GM12801 (cell line): ENCODE measurements around the gene TOP2A.

ENCODE experiments used
- TF ChIP-seq, protein P1 (sequence below): IDR thresholded peaks from one replicate; pipeline ENCODE4 v1.5.1; 2011; ENCODE audit warnings: control low read depth; ENCODE audit not compliant: insufficient read length; ENCODE audit errors: extremely low read depth

The TOP2A gene

DNA sequence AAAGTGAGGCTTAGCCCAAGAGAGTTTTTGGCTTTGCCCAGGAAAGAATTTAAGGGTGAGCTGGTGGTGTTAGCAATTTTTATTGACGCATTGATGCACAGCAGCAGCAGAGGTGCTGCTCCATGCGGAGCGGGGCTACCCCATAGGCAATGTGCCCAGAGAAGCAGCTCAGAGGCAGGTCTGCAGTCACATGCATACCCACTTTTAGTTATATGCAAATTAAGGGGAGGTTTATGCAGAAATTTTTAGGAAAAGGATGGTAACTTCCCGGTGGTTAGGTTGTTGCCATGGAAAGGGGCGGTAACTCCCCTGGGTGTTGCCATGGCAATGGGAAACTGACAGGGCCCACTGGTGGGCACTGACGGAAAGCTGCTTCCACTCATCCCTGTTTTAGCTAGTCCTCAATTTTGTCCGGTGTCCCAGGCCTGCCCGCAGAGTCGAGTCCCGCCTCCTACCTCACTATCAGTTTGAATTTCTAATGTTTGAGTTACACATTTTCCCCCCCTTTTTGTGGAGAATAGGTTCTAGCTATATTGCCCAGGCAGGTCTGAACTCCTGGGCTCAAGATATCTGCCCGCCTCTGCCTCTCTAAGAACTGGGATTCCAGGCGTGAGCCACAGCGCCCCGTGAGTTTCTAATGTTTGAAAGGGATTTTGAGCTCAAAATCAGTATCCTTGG, 42.7 kb downstream of the TOP2A start:
- TF ChIP-seq, protein P1, sequence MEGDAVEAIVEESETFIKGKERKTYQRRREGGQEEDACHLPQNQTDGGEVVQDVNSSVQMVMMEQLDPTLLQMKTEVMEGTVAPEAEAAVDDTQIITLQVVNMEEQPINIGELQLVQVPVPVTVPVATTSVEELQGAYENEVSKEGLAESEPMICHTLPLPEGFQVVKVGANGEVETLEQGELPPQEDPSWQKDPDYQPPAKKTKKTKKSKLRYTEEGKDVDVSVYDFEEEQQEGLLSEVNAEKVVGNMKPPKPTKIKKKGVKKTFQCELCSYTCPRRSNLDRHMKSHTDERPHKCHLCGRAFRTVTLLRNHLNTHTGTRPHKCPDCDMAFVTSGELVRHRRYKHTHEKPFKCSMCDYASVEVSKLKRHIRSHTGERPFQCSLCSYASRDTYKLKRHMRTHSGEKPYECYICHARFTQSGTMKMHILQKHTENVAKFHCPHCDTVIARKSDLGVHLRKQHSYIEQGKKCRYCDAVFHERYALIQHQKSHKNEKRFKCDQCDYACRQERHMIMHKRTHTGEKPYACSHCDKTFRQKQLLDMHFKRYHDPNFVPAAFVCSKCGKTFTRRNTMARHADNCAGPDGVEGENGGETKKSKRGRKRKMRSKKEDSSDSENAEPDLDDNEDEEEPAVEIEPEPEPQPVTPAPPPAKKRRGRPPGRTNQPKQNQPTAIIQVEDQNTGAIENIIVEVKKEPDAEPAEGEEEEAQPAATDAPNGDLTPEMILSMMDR, result no peak

GRCh38 chr17:40373999-40374398, 43.7 kb downstream of the TOP2A start:
- TF ChIP-seq, protein P1, result no peak

DNA sequence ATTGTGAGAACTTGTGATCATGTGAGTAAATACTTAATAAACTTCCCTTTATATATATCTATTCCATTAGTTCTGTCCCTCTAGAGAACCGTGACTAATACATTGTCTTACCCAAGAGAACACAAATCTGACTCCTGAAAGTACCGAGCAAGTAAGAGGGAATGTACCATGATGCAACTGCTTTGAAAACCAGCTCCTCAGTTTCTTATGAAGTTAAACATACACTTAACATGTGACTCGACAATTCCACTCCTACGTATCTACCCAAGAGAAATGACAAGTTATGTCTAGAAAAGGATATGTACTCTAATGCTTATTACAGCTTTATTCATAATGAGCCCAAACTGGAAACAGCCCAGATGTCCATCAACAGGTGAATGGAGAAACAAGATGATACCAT, 44.4 kb downstream of the TOP2A start:
- TF ChIP-seq, protein P1, result no peak

GRCh38 chr17:40372031-40372430, 45.7 kb downstream of the TOP2A start:
- TF ChIP-seq, protein P1, result no peak

DNA sequence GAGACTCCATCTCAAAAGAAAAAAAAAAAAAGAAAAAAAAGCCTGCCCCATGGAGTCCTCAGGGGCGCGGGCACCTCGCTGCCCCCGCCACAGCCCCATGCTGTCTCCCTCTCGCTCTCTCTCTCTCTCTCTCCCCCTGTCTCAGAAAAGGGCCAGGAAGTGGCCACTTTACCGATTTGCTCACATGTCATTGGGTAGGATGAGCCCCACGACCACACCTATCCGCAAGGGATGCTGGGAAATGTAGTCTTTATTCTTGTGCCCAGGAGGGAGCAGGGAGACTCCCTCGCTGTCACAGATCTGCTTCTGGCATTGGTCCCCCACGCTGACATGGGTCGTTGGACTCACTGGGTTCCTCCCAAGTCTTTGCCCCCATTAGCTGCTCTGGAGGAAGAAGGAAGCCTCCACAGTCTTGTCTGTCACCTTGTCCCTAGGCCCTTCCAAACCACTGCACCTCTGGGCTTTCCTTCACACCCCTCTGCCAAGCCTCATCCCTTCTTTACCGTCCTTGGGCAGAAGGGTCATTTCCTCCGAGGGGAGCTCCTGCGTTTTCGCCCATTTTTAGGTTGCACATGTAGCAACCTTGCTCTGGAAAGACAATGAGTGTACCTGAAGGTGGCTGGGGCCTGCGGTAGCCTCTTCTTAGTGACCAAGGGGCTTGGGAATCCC, 46.3 kb downstream of the TOP2A start:
- TF ChIP-seq, protein P1, result no peak

GRCh38 chr17:40369923-40370322, 47.8 kb downstream of the TOP2A start:
- TF ChIP-seq, protein P1, result no peak

DNA sequence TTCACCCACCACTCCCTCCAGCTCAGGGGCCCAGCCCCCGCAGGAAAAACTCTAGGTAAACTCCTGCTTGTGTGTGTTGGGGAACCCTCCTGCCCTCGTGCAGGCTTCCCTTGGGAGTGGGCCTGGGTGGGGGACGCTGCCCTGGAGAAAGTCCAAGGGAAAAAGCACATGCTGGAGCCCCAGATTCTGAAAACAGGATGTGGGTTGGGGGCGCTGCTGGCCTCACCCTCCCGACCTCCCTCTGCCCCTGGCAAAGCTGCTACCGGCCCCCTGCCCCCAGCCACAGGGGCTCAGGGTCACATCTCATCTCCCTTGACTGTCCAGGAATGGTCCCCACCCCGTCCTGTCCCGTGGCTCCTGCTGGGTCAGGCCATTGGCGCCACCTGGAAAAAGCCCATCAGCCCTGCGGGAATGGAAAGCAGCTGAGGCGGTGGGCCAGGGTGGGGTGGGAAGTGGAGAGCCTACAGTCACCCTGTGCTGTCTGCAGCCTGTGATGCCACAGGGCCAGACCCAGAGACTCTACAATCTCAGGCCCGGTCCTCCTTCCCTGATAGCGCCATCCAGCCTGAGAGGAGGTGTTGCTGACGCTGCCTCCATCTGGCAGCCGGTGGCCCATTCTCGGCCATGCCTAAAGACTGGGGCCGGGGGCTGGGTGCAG, 50.7 kb downstream of the TOP2A start:
- TF ChIP-seq, protein P1, result no peak
